Astrocyte of the spinal cord (primary cell): ENCODE measurements around the gene LRR1.
A peak's percentile ranks its signal among the peaks of the same experiment; 100 is the strongest.

Experiments used
- DNase-seq: peaks from one replicate; pipeline ENCODE4 v3.0.0; 2011; ENCODE audit warnings: low read depth, low spot score
- H3K4me3 ChIP-seq: 2 replicates; pipeline ENCODE4 v1.5.1; 2011; ENCODE audit warnings: low read depth, mild to moderate bottlenecking, low read length, moderate library complexity
- CTCF ChIP-seq: IDR thresholded peaks from 2 replicates; pipeline ENCODE4 v1.5.1; 2012; ENCODE audit warnings: low read depth, mild to moderate bottlenecking, low read length, inconsistent platforms
- in situ Hi-C: cut with HindIII; loops from 2 replicates; pipeline ENCODE4 v1.10.0; 2017; ENCODE audit warnings: low sequenced_read_pairs

Gene LRR1

GRCh38 chr14:49633640-49634546, 35.2 kb downstream of the LRR1 start:
- in situ Hi-C loops, result no loop called here
- TF ChIP-seq CTCF, result peak; percentile 76
- peak; percentile 98 for DNase-seq

DNA sequence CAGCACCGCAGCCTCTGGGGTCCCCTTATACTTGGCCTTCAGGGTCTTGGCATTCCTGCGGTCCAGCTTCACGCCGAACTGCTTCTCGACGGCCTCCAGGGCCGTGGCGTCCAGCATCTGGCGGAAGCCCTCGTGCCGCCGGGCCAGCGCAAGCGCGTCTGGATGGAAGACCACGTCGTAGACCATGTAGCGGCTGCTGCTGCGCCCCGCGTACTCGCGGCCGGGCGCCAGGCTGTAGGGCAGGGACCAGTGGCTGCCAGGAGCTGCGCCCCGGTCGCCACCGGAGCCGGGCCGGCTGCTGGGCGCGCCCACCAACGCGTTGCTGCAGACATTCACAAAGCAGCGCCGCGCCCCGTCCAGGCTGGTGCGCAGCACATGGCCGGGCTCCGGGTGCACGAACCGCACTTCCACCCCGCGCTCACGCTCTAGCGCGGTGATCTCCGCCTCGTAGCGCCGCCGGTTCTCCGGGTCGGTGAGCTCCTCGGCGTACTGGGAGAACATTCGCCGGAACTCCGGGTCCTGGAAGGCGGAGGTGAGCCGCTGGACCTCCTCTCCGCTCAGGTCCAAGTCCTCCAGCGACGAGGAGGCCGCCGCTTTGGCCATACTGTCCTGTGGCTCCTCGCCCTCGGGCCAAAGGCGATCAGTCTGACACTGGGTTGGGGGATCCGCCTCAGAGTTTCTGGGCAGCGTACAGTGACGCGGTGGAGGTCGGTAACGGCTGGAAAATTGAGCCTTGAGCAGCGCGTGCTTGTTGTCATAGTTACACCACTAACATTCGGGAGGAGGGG, 36.0 kb downstream of the LRR1 start, which contains the start of gene DNAAF2:
Gene DNAAF2, minus strand, starts transcription at position 698 of the 788 bp plus-strand sequence. Its CDS starts 95 bp downstream, at position 603.
- TF ChIP-seq CTCF, result no peak
- H3K4me3 ChIP-seq, result peak within 1 kb of the TSS; percentile 96
- in situ Hi-C loops, result no loop called here
- DNase-seq, result peak; percentile 75

More at GRCh38 chr14:49633640-49634546, 35.2 kb downstream of the LRR1 start:
- H3K4me3 ChIP-seq, result peak overlapping the region; percentile 96

- H3K4me3 ChIP-seq, result no peak overlapping the region
- in situ Hi-C loops, result no loop called here
- TF ChIP-seq CTCF, result no peak
- no peak for DNase-seq
Measured at GRCh38 chr14:49636866-49637265, 38.1 kb downstream of the LRR1 start.

GRCh38 chr14:49637534-49638078, 38.9 kb downstream of the LRR1 start:
- TF ChIP-seq CTCF, result no peak
- H3K4me3 ChIP-seq, result no peak overlapping the region
- no peak for DNase-seq
- in situ Hi-C loops, result no loop called here

DNA sequence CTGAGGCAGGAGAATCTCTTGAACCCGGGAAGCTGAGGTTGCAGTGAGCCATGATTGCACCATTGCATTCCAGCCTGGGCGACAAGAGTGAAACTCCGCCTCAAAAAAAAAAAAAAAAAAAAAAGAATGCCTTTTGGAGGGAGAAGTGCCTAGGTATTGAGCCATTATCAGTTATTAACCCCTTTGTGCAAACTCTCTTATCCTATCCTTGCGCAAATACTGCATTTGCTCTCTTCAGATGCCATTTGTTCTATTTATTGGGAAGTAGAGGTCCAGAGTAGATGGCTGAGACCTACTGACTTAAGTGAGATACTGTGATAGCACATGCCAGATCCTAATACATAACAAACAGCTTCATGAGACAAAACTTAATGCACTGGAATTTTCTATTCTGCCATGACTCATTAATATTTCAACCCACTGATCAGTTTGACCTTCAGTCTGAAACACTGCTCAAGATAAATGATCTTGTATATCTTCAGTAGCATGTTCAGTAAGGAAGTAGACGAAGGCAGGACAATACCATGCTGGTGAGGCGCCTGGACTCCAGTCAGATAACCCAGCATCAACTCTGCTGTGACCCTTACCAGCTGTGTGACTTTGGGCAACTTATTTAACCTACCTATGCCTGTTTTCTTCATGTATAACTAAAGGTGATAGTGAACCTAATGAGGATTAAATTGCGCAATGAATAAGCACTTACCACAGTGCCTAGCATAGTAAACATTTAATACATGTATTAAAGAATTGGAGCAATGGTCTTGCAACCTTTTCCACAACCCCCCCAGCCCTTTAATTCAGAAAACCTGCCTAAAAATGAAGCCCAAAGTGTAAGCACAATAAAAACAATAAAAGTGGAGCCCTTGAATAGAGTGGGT, 42.0 kb downstream of the LRR1 start:
- TF ChIP-seq CTCF, result no peak
- no peak overlapping the region for H3K4me3 ChIP-seq
- DNase-seq, result no peak
- in situ Hi-C loops, result no loop called here

DNA sequence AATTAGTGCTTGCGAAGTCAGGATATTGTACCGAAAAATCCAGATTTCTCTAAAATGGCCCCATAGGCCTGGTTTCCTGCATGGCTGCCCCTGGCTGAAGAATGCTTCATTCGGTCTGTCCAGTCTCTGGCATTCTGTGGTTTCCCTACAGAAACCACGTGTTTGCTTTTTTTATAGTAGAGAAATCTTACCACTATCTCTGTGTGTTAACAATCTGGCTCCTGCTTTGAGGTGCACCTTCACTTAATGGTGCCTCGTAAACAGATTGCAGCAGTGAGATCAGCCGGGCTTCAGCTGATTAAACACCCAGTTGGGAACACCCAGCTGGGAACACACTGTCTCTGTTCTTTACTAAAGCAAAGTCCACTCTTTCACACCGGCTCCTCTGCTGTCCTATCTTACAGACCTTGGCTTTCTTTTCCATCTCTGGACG, 43.0 kb downstream of the LRR1 start:
- DNase-seq, result peak; percentile 36
- in situ Hi-C loops, result no loop called here
- H3K4me3 ChIP-seq, result no peak overlapping the region
- TF ChIP-seq CTCF, result no peak
